OCI-LY7 (cell line): Measurements from ENCODE around the gene CD164L2. TPM values are rescaled to one million over a fixed set of nuclear protein-coding genes. Genes with fewer than 3 reads are reported as not detected.

Experiments
- BruUV-seq: library from RNA; stranded (reverse); fragments of 400-500 nt; replicated peaks from 2 replicates; lab custom pipeline; 2021; lab: Mats Ljungman, UMichigan
- CTCF ChIA-PET: fragments of 300-600 bp; sonication (Branson Sonifier 250); formaldehyde crosslinking; loops from one replicate; lab custom pipeline; 2022; ENCODE audit warnings: antibody characterized with exemption; ENCODE audit not compliant: unreplicated experiment; lab: Charles Lee
- POLR2A ChIA-PET: fragments of 300-600 bp; sonication (Branson Sonifier 250); formaldehyde crosslinking; loops from one replicate; lab custom pipeline; 2022; ENCODE audit warnings: antibody characterized with exemption; lab: Charles Lee
- DNase-seq: peaks from one replicate; pipeline ENCODE4 v3.0.0-alpha.2; 2015; ENCODE audit warnings: low spot score
- H2AFZ ChIP-seq: fragments of 200-600 bp; sonication (generic), shearing (Covaris generic); 2 replicates; pipeline ENCODE4 v1.6.1; 2014; ENCODE audit warnings: mild to moderate bottlenecking, antibody characterized with exemption, low read length, moderate library complexity
- H3K27ac ChIP-seq: fragments of 200-600 bp; sonication (generic); 2 replicates; pipeline ENCODE4 v1.5.1; 2014; ENCODE audit warnings: mixed run types, low read depth, mild to moderate bottlenecking, moderate library complexity, low read length, inconsistent platforms; ENCODE audit not compliant: poor library complexity, severe bottlenecking
- H3K36me3 ChIP-seq: fragments of 200-600 bp; sonication (generic); 2 replicates; pipeline ENCODE4 v1.6.1; 2014; ENCODE audit warnings: mild to moderate bottlenecking, antibody characterized with exemption, low read length, moderate library complexity, mixed read lengths; ENCODE audit not compliant: insufficient read depth
- H3K4me1 ChIP-seq: fragments of 200-600 bp; sonication (generic); 2 replicates; pipeline ENCODE4 v1.5.1; 2014; ENCODE audit warnings: mild to moderate bottlenecking, low read length; ENCODE audit not compliant: insufficient read depth, poor library complexity, severe bottlenecking
- H3K4me2 ChIP-seq: fragments of 200-600 bp; sonication (generic); 2 replicates; pipeline ENCODE4 v1.6.1; 2014; ENCODE audit warnings: mild to moderate bottlenecking, low read length
- H3K4me3 ChIP-seq: fragments of 200-600 bp; sonication (generic); 2 replicates; pipeline ENCODE4 v1.5.1; 2014; ENCODE audit warnings: mild to moderate bottlenecking, low read depth, low read length; ENCODE audit not compliant: poor library complexity, severe bottlenecking
- H3K79me2 ChIP-seq: fragments of 200-600 bp; sonication (generic); 2 replicates; pipeline ENCODE4 v1.6.1; 2016; ENCODE audit warnings: low read depth, mild to moderate bottlenecking, low read length, moderate library complexity, mixed read lengths; ENCODE audit not compliant: insufficient read depth
- H3K9me2 ChIP-seq: fragments of 200-600 bp; sonication (generic); 2 replicates; pipeline ENCODE4 v1.6.1; 2016; ENCODE audit warnings: mild to moderate bottlenecking, low read length, mixed read lengths; ENCODE audit not compliant: insufficient read depth
- H3K9me3 ChIP-seq: fragments of 200-600 bp; sonication (generic); 2 replicates; pipeline ENCODE4 v1.6.1; 2014; ENCODE audit warnings: mild to moderate bottlenecking, mixed run types, low read length, mixed read lengths
- H4K20me1 ChIP-seq: fragments of 200-600 bp; sonication (generic); 2 replicates; pipeline ENCODE4 v1.6.1; 2014; ENCODE audit warnings: mild to moderate bottlenecking, antibody characterized with exemption, low read length, moderate library complexity, mixed read lengths; ENCODE audit not compliant: insufficient read depth
- EZH2phosphoT487 ChIP-seq: fragments of 200-600 bp; sonication (generic); IDR thresholded peaks from 2 replicates; pipeline ENCODE4 v1.6.1; 2018; ENCODE audit warnings: low read depth, borderline replicate concordance, mild to moderate bottlenecking, mixed run types, antibody characterized with exemption, low read length, moderate library complexity, mixed read lengths
- intact Hi-C: fragments of 100-400 bp; cut with micrococcal nuclease; formaldehyde crosslinking; loops from one replicate; pipeline ENCODE4 v1.10.0; 2022; ENCODE audit not compliant: unreplicated experiment
- total RNA-seq, 2 experiments: library from RNA; depleted of rRNA in 1 of 2; stranded (reverse); fragments of >200 nt in 1 of 2; shearing (Covaris generic) in 1 of 2; gene quantifications; 2 replicates each; pipeline ENCODE4 v1.2.3, GENCODE V29; 2014 to 2022
- TF ChIP-seq, protein P1 (sequence below): fragments of 200-600 bp; sonication (generic); conservative IDR thresholded peaks from 2 replicates; pipeline ENCODE4 v1.5.1; 2014; ENCODE audit warnings: mild to moderate bottlenecking, antibody characterized with exemption, low read length, moderate library complexity, mixed read lengths

The CD164L2 gene
- total RNA-seq, 2 experiments from 2014 or later: not detected

DNA sequence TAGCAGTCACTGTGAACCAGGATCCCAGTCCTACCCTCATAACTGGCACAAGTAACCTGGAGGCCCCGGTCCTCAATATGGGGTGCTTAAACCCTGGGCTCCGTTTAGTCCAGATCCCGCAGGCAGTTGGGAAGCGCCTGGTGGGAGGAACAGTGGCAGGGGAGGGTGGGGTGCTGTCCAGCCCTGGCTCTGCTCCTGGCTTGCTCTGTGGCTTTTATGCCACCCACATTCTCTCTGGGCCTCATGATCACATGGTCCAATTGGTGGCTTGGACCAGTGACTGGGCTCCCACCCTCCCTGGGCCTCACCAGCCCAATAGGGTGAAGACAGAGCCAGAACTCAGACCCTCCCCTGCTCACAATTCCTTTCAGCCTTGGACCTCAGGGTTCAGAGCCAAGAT lies 2.9 kb downstream of the CD164L2 start:
- H3K79me2 ChIP-seq: no peaks in the 10 kb centered on the region
- no TSS peak for BruUV-seq
- no peaks in the 10 kb centered on the region for H3K4me1 ChIP-seq
- no peak for TF ChIP-seq EZH2phosphoT487
- TF ChIP-seq, protein P1, sequence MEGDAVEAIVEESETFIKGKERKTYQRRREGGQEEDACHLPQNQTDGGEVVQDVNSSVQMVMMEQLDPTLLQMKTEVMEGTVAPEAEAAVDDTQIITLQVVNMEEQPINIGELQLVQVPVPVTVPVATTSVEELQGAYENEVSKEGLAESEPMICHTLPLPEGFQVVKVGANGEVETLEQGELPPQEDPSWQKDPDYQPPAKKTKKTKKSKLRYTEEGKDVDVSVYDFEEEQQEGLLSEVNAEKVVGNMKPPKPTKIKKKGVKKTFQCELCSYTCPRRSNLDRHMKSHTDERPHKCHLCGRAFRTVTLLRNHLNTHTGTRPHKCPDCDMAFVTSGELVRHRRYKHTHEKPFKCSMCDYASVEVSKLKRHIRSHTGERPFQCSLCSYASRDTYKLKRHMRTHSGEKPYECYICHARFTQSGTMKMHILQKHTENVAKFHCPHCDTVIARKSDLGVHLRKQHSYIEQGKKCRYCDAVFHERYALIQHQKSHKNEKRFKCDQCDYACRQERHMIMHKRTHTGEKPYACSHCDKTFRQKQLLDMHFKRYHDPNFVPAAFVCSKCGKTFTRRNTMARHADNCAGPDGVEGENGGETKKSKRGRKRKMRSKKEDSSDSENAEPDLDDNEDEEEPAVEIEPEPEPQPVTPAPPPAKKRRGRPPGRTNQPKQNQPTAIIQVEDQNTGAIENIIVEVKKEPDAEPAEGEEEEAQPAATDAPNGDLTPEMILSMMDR: no peak
- ChIA-PET CTCF (no interaction called here), POLR2A (interaction anchor here (1.0 kb wide), 1 partner anchor 336 kb away, joined by 7 read pairs; no protein-coding TSS in a partner anchor)
- DNase-seq: no peak
- H3K27ac ChIP-seq: no peak overlapping the region
- no peak overlapping the region for H2AFZ ChIP-seq
- H3K36me3 ChIP-seq: no peaks in the 10 kb centered on the region
- H3K9me2 ChIP-seq: no peaks in the 10 kb centered on the region
- H3K9me3 ChIP-seq: no peaks in the 10 kb centered on the region
- H3K4me2 ChIP-seq: no peak overlapping the region
- no peak overlapping the region for H3K4me3 ChIP-seq
- H4K20me1 ChIP-seq: no peaks in the 10 kb centered on the region
- intact Hi-C loops: no loop called here

GRCh38 chr1:27379564-27380122 lies 3.5 kb downstream of the CD164L2 start:
- Histone ChIP-seq H3K9me3 (no peaks in the 10 kb centered on the region), H3K9me2 (no peaks in the 10 kb centered on the region), H4K20me1 (no peaks in the 10 kb centered on the region), H3K4me1 (no peaks in the 10 kb centered on the region), H3K27ac (no peak overlapping the region), H3K4me2 (no peak overlapping the region), H2AFZ (no peak overlapping the region), H3K79me2 (no peaks in the 10 kb centered on the region), H3K4me3 (no peak overlapping the region), H3K36me3 (no peaks in the 10 kb centered on the region)
- CTCF ChIA-PET: no interaction called here
- no TSS peak for BruUV-seq
- POLR2A ChIA-PET: interaction anchor here (1.0 kb wide), 1 partner anchor 336 kb away, joined by 7 read pairs; no protein-coding TSS in a partner anchor
- no peak for TF ChIP-seq EZH2phosphoT487
- TF ChIP-seq, protein P1: no peak
- intact Hi-C loops: no loop called here
- no peak for DNase-seq

GRCh38 chr1:27377760-27378495 lies 5.2 kb downstream of the CD164L2 start:
- TF ChIP-seq, protein P1: no peak
- no peak for TF ChIP-seq EZH2phosphoT487
- ChIA-PET POLR2A (no interaction called here), CTCF (interaction anchor here (0.5 kb wide), 1 partner anchor 291 kb away, joined by 4 read pairs; no protein-coding TSS in a partner anchor)
- no peaks in the 10 kb centered on the region for H3K9me2 ChIP-seq
- no peaks in the 10 kb centered on the region for H3K36me3 ChIP-seq
- H2AFZ ChIP-seq: no peak overlapping the region
- DNase-seq: no peak
- BruUV-seq: no TSS peak
- H3K4me2 ChIP-seq: no peak overlapping the region
- no peaks in the 10 kb centered on the region for H3K79me2 ChIP-seq
- H4K20me1 ChIP-seq: no peaks in the 10 kb centered on the region
- intact Hi-C loops: no loop called here
- no peak overlapping the region for H3K27ac ChIP-seq
- no peak overlapping the region for H3K4me3 ChIP-seq
- H3K4me1 ChIP-seq: no peaks in the 10 kb centered on the region
- no peaks in the 10 kb centered on the region for H3K9me3 ChIP-seq
